GM12878 (cell line): ENCODE results near the gene MYMK. TPM values are rescaled to one million over a fixed set of nuclear protein-coding genes. Genes with fewer than 3 reads are reported as not detected.

Experiments used
- ATAC-seq: fragments of 200-7000 bp; cut with Tn5 transposase; 3 replicates; pipeline ENCODE4 v1.9.1; 2020; ENCODE audit warnings: mild to moderate bottlenecking, moderate library complexity
- BruUV-seq: library from RNA; stranded (reverse); fragments of 400-500 nt; replicated peaks from 2 replicates; lab custom pipeline; 2021; lab: Mats Ljungman, UMichigan
- CTCF ChIA-PET: fragments of 300-600 bp; sonication (Branson Sonifier 250); formaldehyde crosslinking; extraction: SDS; loops from one replicate; lab custom pipeline; 2021; ENCODE audit warnings: inconsistent platforms; lab: Yijun Ruan, JAX
- POLR2A ChIA-PET: fragments of 350-600 bp; formaldehyde crosslinking; extraction: SDS; loops from one replicate; lab custom pipeline; 2021; ENCODE audit warnings: inconsistent platforms; lab: Charles Lee
- RAD21 ChIA-PET: fragments of 300-600 bp; sonication (Branson Sonifier 250); formaldehyde crosslinking; loops from one replicate; lab custom pipeline; 2023; ENCODE audit warnings: antibody characterized with exemption; ENCODE audit not compliant: unreplicated experiment; lab: Charles Lee
- SMC1A ChIA-PET: fragments of 300-600 bp; sonication (Branson Sonifier 250); formaldehyde crosslinking; loops from one replicate; lab custom pipeline; 2023; ENCODE audit not compliant: unreplicated experiment, uncharacterized antibody; lab: Charles Lee
- DNase-seq: peaks from one replicate; pipeline ENCODE4 v3.0.0-alpha.2; 2011; ENCODE audit warnings: low read depth, low spot score
- FAIRE-seq: peaks from 3 replicates; lab custom pipeline; 2011; peaks lifted over from hg19 to GRCh38; lab: Jason Lieb, UNC
- H2AFZ ChIP-seq: 2 replicates; pipeline ENCODE4 v1.6.0; 2011; ENCODE audit warnings: low read depth, low read length, control low read depth; ENCODE audit not compliant: control insufficient read depth
- H3K27ac ChIP-seq: 2 replicates; pipeline ENCODE4 v1.5.1; 2011; ENCODE audit warnings: control low read depth; ENCODE audit not compliant: control insufficient read depth, insufficient read depth
- H3K27me3 ChIP-seq, 2 experiments: replicated peaks in 1 of 2; 2 replicates each; pipeline versions ENCODE4 v1.6.0 to v1.6.1; 2011; ENCODE audit warnings: low read length in 1 of 2; ENCODE audit not compliant: control insufficient read depth in 2 of 2, insufficient read depth in 2 of 2
- H3K36me3 ChIP-seq, 2 experiments: 2 replicates each; pipeline ENCODE4 v1.5.1; 2011; ENCODE audit warnings: low read length in 1 of 2; ENCODE audit not compliant: control insufficient read depth in 2 of 2, insufficient read depth in 2 of 2
- H3K4me1 ChIP-seq: 2 replicates; pipeline ENCODE4 v1.6.1; 2011; ENCODE audit warnings: mild to moderate bottlenecking, low read length, moderate library complexity, mixed read lengths; ENCODE audit not compliant: control insufficient read depth, insufficient read depth
- H3K4me2 ChIP-seq: 2 replicates; pipeline ENCODE4 v1.6.0; 2011; ENCODE audit warnings: control low read depth; ENCODE audit not compliant: control insufficient read depth, insufficient read depth
- H3K4me3 ChIP-seq: fragments of 200-600 bp; sonication (generic); 2 replicates; pipeline ENCODE4 v1.5.1; 2016
- H3K79me2 ChIP-seq: 2 replicates; pipeline ENCODE4 v1.6.0; 2011; ENCODE audit warnings: low read length; ENCODE audit not compliant: control insufficient read depth, insufficient read depth
- H3K9ac ChIP-seq: 2 replicates; pipeline ENCODE4 v1.8.0; 2011; ENCODE audit warnings: low read length, control low read depth, mixed read lengths; ENCODE audit not compliant: control insufficient read depth, insufficient read depth
- H3K9me3 ChIP-seq: replicated peaks from 3 replicates; pipeline ENCODE4 v1.5.1; 2011; ENCODE audit warnings: mild to moderate bottlenecking, low read length; ENCODE audit not compliant: control insufficient read depth, insufficient read depth
- H4K20me1 ChIP-seq: 2 replicates; pipeline ENCODE4 v1.6.0; 2011; ENCODE audit not compliant: control insufficient read depth, insufficient read depth
- CHD2 ChIP-seq: IDR thresholded peaks from 2 replicates; pipeline ENCODE4 v1.6.1; 2011; ENCODE audit warnings: low read depth, low read length, improper control_type of control experiment, borderline replicate concordance
- EP300 ChIP-seq, 2 experiments: fragments of 150-350 bp in 1 of 2; IDR thresholded peaks; 2 replicates each; pipeline ENCODE4 v1.6.1; 2011 to 2012; ENCODE audit warnings: low read depth in 2 of 2, low read length in 2 of 2, borderline replicate concordance in 1 of 2, improper control_type of control experiment in 1 of 2, inconsistent platforms in 1 of 2; ENCODE audit not compliant: control insufficient read depth in 1 of 2
- JUNB ChIP-seq: IDR thresholded peaks from 2 replicates; pipeline ENCODE4 v1.6.1; 2016; ENCODE audit warnings: antibody characterized with exemption, mild to moderate bottlenecking
- LARP7 ChIP-seq: fragments of 450-650 bp; IDR thresholded peaks from 2 replicates; pipeline ENCODE4 v1.6.1; 2017; ENCODE audit warnings: mild to moderate bottlenecking
- PKNOX1 ChIP-seq: fragments of 450-650 bp; IDR thresholded peaks from 2 replicates; pipeline ENCODE4 v1.6.1; 2016; ENCODE audit warnings: mild to moderate bottlenecking
- SP1 ChIP-seq: IDR thresholded peaks from one replicate; pipeline ENCODE4 v1.6.1; 2011; ENCODE audit warnings: low read depth, low read length
- ZBED1 ChIP-seq: IDR thresholded peaks from 2 replicates; pipeline ENCODE4 v1.6.1; 2016; ENCODE audit warnings: borderline replicate concordance
- ZBTB11 ChIP-seq: fragments of 450-650 bp; formaldehyde crosslinking; IDR thresholded peaks from 2 replicates; pipeline ENCODE4 v1.5.0; 2022; ENCODE audit warnings: mild to moderate bottlenecking, missing genetic modification characterization
- WGBS: methylation state at CpG from one replicate; pipeline ENCODE4 v1.1.6; 2016; ENCODE audit warnings: low lambda C conversion rate; ENCODE audit not compliant: insufficient replicate concordance, insufficient coverage; ENCODE audit errors: missing lambda C conversion rate; 5-methylcytosine and 5-hydroxymethylcytosine counted together
- in situ Hi-C: fragments of 300-500 bp; cut with MboI; formaldehyde crosslinking; loops from 9 replicates; pipeline ENCODE4 v1.14.3; 2018; ENCODE audit warnings: mixed read lengths
- intact Hi-C: fragments of 100-400 bp; cut with micrococcal nuclease; formaldehyde crosslinking; loops from one replicate; pipeline ENCODE4 v1.14.2; 2022; ENCODE audit not compliant: unreplicated experiment
- polyA plus RNA-seq, 11 experiments: library from polyadenylated mRNA; depleted of rRNA in 4 of 11; unstranded in 6 of 11; stranded (reverse) in 5 of 11; fragments of >200 nt; fragmentation: Nextera tagmentation in 4 of 11; fragmentation: Illumina TruSeq in 1 of 11; extraction: Ambion mirVana in 4 of 11; extraction: Trizol in 1 of 11; gene quantifications; 1 replicate in 1 of 11; 2 replicates in 10 of 11; pipeline versions ENCODE4 v1.2.1 to v1.2.3, GENCODE V29; 2011 to 2016; ENCODE audit warnings: inconsistent platforms in 2 of 11, missing spikeins in 2 of 11, low read depth in 1 of 11
- total RNA-seq, 4 experiments: library from RNA; depleted of rRNA in 3 of 4; stranded (reverse); fragments of >200 nt in 3 of 4; fragmentation: Illumina TruSeq in 1 of 4; extraction: Trizol in 1 of 4; gene quantifications; 2 replicates each; pipeline versions ENCODE4 v1.2.1 to v1.2.3, GENCODE V29; 2013 to 2021

Gene MYMK
- total and polyA plus RNA-seq, 10 of the 15 experiments (the other 5 are each of a cell fraction or from before 2014, with no cell fraction given) = not detected

DNA sequence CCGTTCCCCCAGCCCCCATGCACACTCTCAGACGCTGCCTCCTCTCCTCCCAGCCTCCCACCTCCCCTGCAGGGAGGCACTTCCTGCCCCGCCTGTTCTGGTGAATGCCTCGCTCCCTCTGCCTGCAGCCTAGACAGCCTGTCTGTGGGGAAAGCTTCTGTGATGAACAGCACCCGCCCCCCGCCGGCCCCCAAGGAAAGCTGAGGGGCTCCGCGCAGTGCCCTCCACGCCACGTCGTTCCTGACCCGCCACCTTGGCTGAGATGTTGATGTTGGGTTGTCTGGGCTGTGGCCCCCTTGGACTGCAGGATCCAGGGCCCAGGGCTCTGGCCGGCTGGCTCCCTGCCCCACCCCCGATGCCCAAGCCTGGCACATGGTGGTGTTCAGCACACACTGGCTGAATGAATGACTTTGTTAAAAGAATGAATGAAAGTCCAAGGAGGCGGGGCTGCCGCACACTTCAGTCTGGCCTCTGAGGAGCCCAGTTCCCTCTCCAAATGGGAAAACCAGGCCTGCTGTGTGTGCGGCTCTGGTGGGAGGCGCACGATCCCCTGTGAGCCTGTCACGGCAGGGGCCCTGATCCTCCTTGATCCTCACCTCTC is 2.1 kb upstream of the MYMK start:
- intact Hi-C loops = no loop called here
- Histone ChIP-seq H3K27ac (no peak overlapping the region), H3K36me3 (no peaks in the 10 kb centered on the region), H3K4me2 (no peak overlapping the region), H4K20me1 (no peaks in the 10 kb centered on the region), H3K9me3 (no peaks in the 10 kb centered on the region), H3K4me3 (no peak overlapping the region), H3K79me2 (no peaks in the 10 kb centered on the region), H3K27me3 (peaks cover 0 to 8% of the 10 kb centered on the region in 2 experiments; a peak in 3 of 4 replicates), H3K4me1 (no peaks in the 10 kb centered on the region), H2AFZ (no peak overlapping the region), H3K9ac (no peak overlapping the region)
- ChIA-PET RAD21 (no interaction called here), CTCF (interaction anchor here (0.7 kb wide), 1 partner anchor 1906 kb away, joined by 3 read pairs; no protein-coding TSS in a partner anchor), POLR2A (no interaction called here), SMC1A (no interaction called here)
- FAIRE-seq = no peak
- no peak for DNase-seq
- WGBS = 24% methylated on average over 21 of the region's 21 CpGs
- TF ChIP-seq PKNOX1 (no peak), EP300 (IDR thresholded peaks at IDR 0.05; ENCODE audit: borderline replicate concordance in 1 of 2, control insufficient read depth in 1 of 2, low read depth in 2 of 2, low read length in 2 of 2) (no peak), ZBED1 (no peak), SP1 (no peak), CHD2 (no peak), ZBTB11 (CRISPR knock-in tag) (no peak), LARP7 (no peak), JUNB (no peak)
- BruUV-seq = no TSS peak
- in situ Hi-C loops = loop anchor here (25.0 kb wide), 1 partner anchor 485 kb away; no protein-coding TSS in a partner anchor
- ATAC-seq = no peak
